CD4-positive, CD25-positive, alpha-beta regulatory T cell (primary cell): ENCODE data around the gene MORC1. TPM values are rescaled to one million over a fixed set of nuclear protein-coding genes. Genes with fewer than 3 reads are reported as not detected.
"Not testable (repeated sequence)": the region's sequence is repeated elsewhere in the genome, so short reads cannot be mapped to it uniquely, and the experiment has no call there.

Experiments
- ATAC-seq, 2 donors: fragments of 150-1000 bp; cut with Tn5 transposase; one replicate each; pipeline ENCODE4 v1.10.0; 2021; ENCODE audit warnings: low read depth in 2 of 2, moderate number of reproducible peaks in 2 of 2, moderate library complexity in 1 of 2
- DNase-seq, 3 donors: peaks; one replicate each; pipeline versions ENCODE4 v3.0.0 to v3.0.0-alpha.2; 2012 to 2022; ENCODE audit warnings: mixed read lengths in 1 of 3
- H3K27ac ChIP-seq: one replicate; pipeline ENCODE4 v1.7.0; 2013; ENCODE audit warnings: mild to moderate bottlenecking, low read length; ENCODE audit not compliant: insufficient read depth, poor library complexity, severe bottlenecking
- H3K27me3 ChIP-seq: one replicate; pipeline ENCODE4 v1.7.0; 2013; ENCODE audit warnings: low read length; ENCODE audit not compliant: control insufficient read depth, insufficient read depth
- H3K36me3 ChIP-seq: one replicate; pipeline ENCODE4 v1.7.0; 2013; ENCODE audit warnings: mild to moderate bottlenecking, low read length, moderate library complexity; ENCODE audit not compliant: control insufficient read depth, insufficient read depth
- H3K4me1 ChIP-seq: 2 replicates; pipeline ENCODE4 v1.7.0; 2013; ENCODE audit warnings: mild to moderate bottlenecking, low read length; ENCODE audit not compliant: insufficient read depth, control insufficient read depth, poor library complexity, severe bottlenecking
- H3K4me3 ChIP-seq: one replicate; pipeline ENCODE4 v1.7.0; 2013; ENCODE audit warnings: low read depth, mild to moderate bottlenecking, low read length, moderate library complexity
- H3K9me3 ChIP-seq, 2 experiments: 1 replicate in 1 of 2; 2 replicates in 1 of 2; pipeline ENCODE4 v1.7.0; 2013; ENCODE audit warnings: low read length in 2 of 2, mild to moderate bottlenecking in 1 of 2, moderate library complexity in 1 of 2; ENCODE audit not compliant: control insufficient read depth in 2 of 2
- H3K27ac Mint-ChIP-seq, 3 donors: one replicate each; pipeline ENCODE4 v1.8.0; 2020 to 2022; ENCODE audit warnings: mild to moderate bottlenecking in 3 of 3, mixed read lengths in 3 of 3, moderate library complexity in 2 of 3
- H3K27me3 Mint-ChIP-seq: one replicate; pipeline ENCODE4 v1.8.0; 2022; ENCODE audit warnings: mild to moderate bottlenecking, mixed read lengths
- H3K36me3 Mint-ChIP-seq: one replicate; pipeline ENCODE4 v1.8.0; 2020; ENCODE audit warnings: mixed read lengths
- H3K4me1 Mint-ChIP-seq, 4 donors: one replicate each; pipeline ENCODE4 v1.8.0; 2020 to 2022; ENCODE audit warnings: mixed read lengths in 4 of 4, mild to moderate bottlenecking in 1 of 4
- H3K4me3 Mint-ChIP-seq, 4 donors: one replicate each; pipeline ENCODE4 v1.8.0; 2020 to 2022; ENCODE audit warnings: mild to moderate bottlenecking in 4 of 4, mixed read lengths in 4 of 4, moderate library complexity in 3 of 4
- H3K9me3 Mint-ChIP-seq, 7 donors: one replicate each; pipeline ENCODE4 v1.8.0; 2020 to 2022; ENCODE audit warnings: mixed read lengths in 7 of 7, mild to moderate bottlenecking in 3 of 7, moderate library complexity in 2 of 7
- polyA plus RNA-seq, 4 donors: library from polyadenylated mRNA; unstranded; fragments of 300-500 nt; fragmentation: Illumina TruSeq; gene quantifications; one replicate each; pipeline ENCODE4 v1.2.3, GENCODE V29; 2021
- total RNA-seq: library from RNA; stranded (reverse); gene quantifications from one replicate; pipeline ENCODE4 v1.2.3, GENCODE V29; 2022

The MORC1 gene
- total and polyA plus RNA-seq, 5 donors from 2014 or later, result 0.12 TPM; not detected in 4

- no peaks in the 10 kb centered on the region for H3K4me1 ChIP-seq
- Mint-ChIP-seq H3K4me3 (no peak overlapping the region), H3K4me1 (no peaks in the 10 kb centered on the region), H3K36me3 (no peaks in the 10 kb centered on the region), H3K27ac (no peak overlapping the region), H3K9me3 (peaks cover 0 to 4% (median 0%) of the 10 kb centered on the region in 7 donors), H3K27me3 (no peaks in the 10 kb centered on the region)
- H3K36me3 ChIP-seq, result no peaks in the 10 kb centered on the region
- DNase-seq, result no peak
- H3K27ac ChIP-seq, result no peak overlapping the region
- no peak for ATAC-seq
- no peaks in the 10 kb centered on the region for H3K9me3 ChIP-seq
- H3K4me3 ChIP-seq, result no peak overlapping the region
- no peaks in the 10 kb centered on the region for H3K27me3 ChIP-seq
Measured at GRCh38 chr3:109140318-109140717, 22.4 kb upstream of the MORC1 start.

- Mint-ChIP-seq H3K9me3 (peaks cover 0 to 4% (median 0%) of the 10 kb centered on the region in 7 donors), H3K27ac (no peak overlapping the region), H3K4me3 (no peak overlapping the region), H3K27me3 (no peaks in the 10 kb centered on the region), H3K36me3 (no peaks in the 10 kb centered on the region), H3K4me1 (no peaks in the 10 kb centered on the region)
- H3K9me3 ChIP-seq, result no peaks in the 10 kb centered on the region
- H3K4me3 ChIP-seq, result no peak overlapping the region
- no peaks in the 10 kb centered on the region for H3K4me1 ChIP-seq
- ATAC-seq (no peak), DNase-seq (no peak)
- H3K27me3 ChIP-seq, result no peaks in the 10 kb centered on the region
- no peak overlapping the region for H3K27ac ChIP-seq
- no peaks in the 10 kb centered on the region for H3K36me3 ChIP-seq
Measured at GRCh38 chr3:109137761-109138160, 19.8 kb upstream of the MORC1 start.

GRCh38 chr3:109136523-109136922 is 18.6 kb upstream of the MORC1 start, which contains the start of gene C3orf85:
TSS of gene C3orf85 (plus strand) at chr3:109136719. CDS start at chr3:109136848, 129 bp downstream.
- H3K4me1 Mint-ChIP-seq, result no peaks in the 10 kb centered on the region
- H3K36me3 ChIP-seq, result no peaks in the 10 kb centered on the region
- no peaks in the 10 kb centered on the region for H3K36me3 Mint-ChIP-seq
- H3K4me1 ChIP-seq, result no peaks in the 10 kb centered on the region
- H3K27me3 ChIP-seq, result no peaks in the 10 kb centered on the region
- H3K4me3 ChIP-seq, result no peak within 1 kb of the TSS
- no peak for DNase-seq
- H3K9me3 Mint-ChIP-seq, result peaks cover 0 to 5% (median 2%) of the 10 kb centered on the region in 7 donors
- no peak within 1 kb of the TSS for H3K4me3 Mint-ChIP-seq
- H3K27me3 Mint-ChIP-seq, result no peaks in the 10 kb centered on the region
- no peak within 1 kb of the TSS for H3K27ac ChIP-seq
- no peaks in the 10 kb centered on the region for H3K9me3 ChIP-seq
- no peak within 1 kb of the TSS for H3K27ac Mint-ChIP-seq
- no peak for ATAC-seq

- not testable (repeated sequence) for H3K4me1 ChIP-seq, H3K36me3 Mint-ChIP-seq, H3K27ac Mint-ChIP-seq, H3K4me1 Mint-ChIP-seq, H3K9me3 ChIP-seq, H3K27me3 Mint-ChIP-seq, H3K4me3 ChIP-seq, DNase-seq, H3K27me3 ChIP-seq, H3K36me3 ChIP-seq, ATAC-seq, H3K27ac ChIP-seq, H3K4me3 Mint-ChIP-seq, H3K9me3 Mint-ChIP-seq
Measured at GRCh38 chr3:109133474-109133816, 15.5 kb upstream of the MORC1 start.

- Histone ChIP-seq H3K27ac (no peak overlapping the region), H3K4me1 (no peaks in the 10 kb centered on the region), H3K4me3 (no peak overlapping the region), H3K9me3 (no peaks in the 10 kb centered on the region), H3K27me3 (no peaks in the 10 kb centered on the region), H3K36me3 (no peaks in the 10 kb centered on the region)
- DNase-seq (no peak), ATAC-seq (no peak)
- H3K4me3 Mint-ChIP-seq, result no peak overlapping the region
- no peaks in the 10 kb centered on the region for H3K4me1 Mint-ChIP-seq
- no peak overlapping the region for H3K27ac Mint-ChIP-seq
- no peaks in the 10 kb centered on the region for H3K36me3 Mint-ChIP-seq
- no peaks in the 10 kb centered on the region for H3K27me3 Mint-ChIP-seq
- H3K9me3 Mint-ChIP-seq, result peaks cover 0 to 4% (median 2%) of the 10 kb centered on the region in 7 donors
Measured at GRCh38 chr3:109132801-109133473, 15.0 kb upstream of the MORC1 start.

GRCh38 chr3:109131276-109131675 is 13.3 kb upstream of the MORC1 start:
- H3K27me3 Mint-ChIP-seq, result no peaks in the 10 kb centered on the region
- ATAC-seq, result no peak
- no peaks in the 10 kb centered on the region for H3K4me1 Mint-ChIP-seq

GRCh38 chr3:109127553-109127952 is 9.6 kb upstream of the MORC1 start:
- DNase-seq, result no peak
- no peak for ATAC-seq
- no peaks in the 10 kb centered on the region for H3K27me3 ChIP-seq

More at GRCh38 chr3:109131276-109131675, 13.3 kb upstream of the MORC1 start:
- DNase-seq, result no peak
- Histone ChIP-seq H3K36me3 (no peaks in the 10 kb centered on the region), H3K4me3 (no peak overlapping the region), H3K9me3 (no peaks in the 10 kb centered on the region), H3K4me1 (no peaks in the 10 kb centered on the region), H3K27ac (no peak overlapping the region), H3K27me3 (no peaks in the 10 kb centered on the region)
- Mint-ChIP-seq H3K36me3 (no peaks in the 10 kb centered on the region), H3K9me3 (peaks cover 0 to 5% (median 2%) of the 10 kb centered on the region in 7 donors), H3K27ac (no peak overlapping the region), H3K4me3 (no peak overlapping the region)

GRCh38 chr3:109125902-109126301 is 8.0 kb upstream of the MORC1 start:
- no peaks in the 10 kb centered on the region for H3K4me1 Mint-ChIP-seq
- H3K4me3 Mint-ChIP-seq, result no peak overlapping the region
- H3K9me3 ChIP-seq, result no peaks in the 10 kb centered on the region
- no peaks in the 10 kb centered on the region for H3K36me3 ChIP-seq
- peaks cover 0 to 10% (median 4%) of the 10 kb centered on the region in 7 donors for H3K9me3 Mint-ChIP-seq
- ATAC-seq (no peak), DNase-seq (no peak)
- no peaks in the 10 kb centered on the region for H3K27me3 ChIP-seq
- H3K4me3 ChIP-seq, result no peak overlapping the region
- H3K4me1 ChIP-seq, result no peaks in the 10 kb centered on the region
- H3K27ac Mint-ChIP-seq, result no peak overlapping the region
- H3K27me3 Mint-ChIP-seq, result peaks cover 4% of the 10 kb centered on the region
- no peaks in the 10 kb centered on the region for H3K36me3 Mint-ChIP-seq
- no peak overlapping the region for H3K27ac ChIP-seq

More at GRCh38 chr3:109127553-109127952, 9.6 kb upstream of the MORC1 start:
- H3K4me3 Mint-ChIP-seq, result no peak overlapping the region
- H3K4me1 ChIP-seq, result no peaks in the 10 kb centered on the region
- H3K4me3 ChIP-seq, result no peak overlapping the region
- H3K27ac ChIP-seq, result no peak overlapping the region
- peaks cover 4% of the 10 kb centered on the region for H3K27me3 Mint-ChIP-seq
- H3K4me1 Mint-ChIP-seq, result no peaks in the 10 kb centered on the region
- H3K27ac Mint-ChIP-seq, result no peak overlapping the region
- peaks cover 0 to 7% (median 4%) of the 10 kb centered on the region in 7 donors for H3K9me3 Mint-ChIP-seq
- no peaks in the 10 kb centered on the region for H3K36me3 ChIP-seq
- H3K9me3 ChIP-seq, result no peaks in the 10 kb centered on the region
- H3K36me3 Mint-ChIP-seq, result no peaks in the 10 kb centered on the region
